Daoy (cell line): ENCODE results near the gene NECTIN4. TPM values are rescaled to one million over a fixed set of nuclear protein-coding genes. Genes with fewer than 3 reads are reported as not detected.

ENCODE experiments used
- DNase-seq: peaks from one replicate; pipeline ENCODE4 v3.0.0-alpha.2; 2015; ENCODE audit warnings: low read depth
- total RNA-seq: library from RNA; depleted of rRNA; stranded (reverse); fragments of >200 nt; shearing (Covaris generic); gene quantifications from 2 replicates; pipeline ENCODE4 v1.2.3, GENCODE V29; 2014

NECTIN4 gene
- total RNA-seq, 1 experiment from 2014 or later: 0.29 TPM

DNA sequence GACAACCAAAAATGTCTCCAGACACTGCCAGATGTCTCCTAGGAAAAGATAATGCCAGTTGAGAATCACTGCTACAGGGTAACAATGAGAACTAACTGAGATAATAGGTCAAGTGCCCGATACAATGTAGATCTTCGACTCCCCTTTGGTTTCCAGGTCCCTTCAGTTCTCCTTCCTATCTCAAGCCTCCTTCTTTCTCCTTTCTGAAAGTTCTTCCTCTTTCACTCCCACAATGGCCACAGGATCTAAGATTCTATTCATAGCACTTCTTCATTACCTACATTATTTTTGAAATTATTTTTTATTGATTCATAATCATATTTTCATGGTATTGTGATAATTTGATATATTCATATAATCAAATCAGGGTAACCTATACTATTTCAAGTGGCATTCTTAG lies 22.2 kb upstream of the NECTIN4 start:
- DNase-seq: no peak

DNA sequence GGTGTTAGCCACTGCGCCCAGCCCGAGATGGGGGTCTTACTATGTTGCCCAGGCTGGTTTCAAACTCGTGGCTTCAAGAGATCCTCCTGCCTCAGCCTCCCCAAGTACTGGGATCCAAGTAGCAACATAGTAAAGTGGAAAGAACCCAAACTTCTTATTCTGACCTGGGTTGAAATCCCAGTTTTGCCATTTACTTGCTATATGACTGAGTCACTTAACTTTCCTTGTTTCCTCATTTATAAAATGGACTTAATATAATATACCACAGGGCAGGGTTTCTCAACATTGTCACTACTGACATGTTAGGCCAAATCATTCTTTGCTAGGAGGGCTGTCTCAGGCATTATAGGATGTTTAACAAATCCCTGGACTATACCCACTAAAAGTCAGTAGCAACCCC lies 21.8 kb upstream of the NECTIN4 start:
- no peak for DNase-seq

DNA sequence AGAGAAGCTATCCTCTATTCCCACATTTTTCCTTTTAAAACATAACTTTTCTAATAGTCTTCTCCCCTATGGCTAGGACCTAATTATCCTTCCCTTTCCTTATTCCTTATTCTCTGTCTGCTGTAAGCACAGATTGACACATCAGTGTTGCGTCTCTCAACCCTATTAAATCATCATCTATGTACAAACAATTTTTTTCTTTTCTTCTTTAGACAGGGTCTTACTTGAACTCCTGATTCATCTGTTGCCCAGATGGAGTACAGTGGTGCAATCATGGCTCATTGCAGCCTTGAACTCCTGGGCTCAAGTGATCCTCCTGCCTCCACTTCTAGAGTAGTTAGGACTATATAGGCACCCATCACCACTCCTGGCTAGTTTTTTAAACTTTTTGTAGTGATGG lies 17.1 kb upstream of the NECTIN4 start:
- DNase-seq: no peak

- DNase-seq: no peak
These were observed 11.2 kb upstream of the NECTIN4 start for GRCh38 chr1:161100556-161100955.

- DNase-seq: no peak
These were observed 9.9 kb upstream of the NECTIN4 start for GRCh38 chr1:161099090-161099802.

- DNase-seq: peak; percentile 80
These were observed 9.1 kb upstream of the NECTIN4 start, which contains the start of gene KLHDC9 for GRCh38 chr1:161098210-161099068. Gene KLHDC9 (plus strand): TSS chr1:161098361. CDS start chr1:161098536, 175 bp downstream.

- DNase-seq: no peak
These were observed 7.2 kb upstream of the NECTIN4 start for GRCh38 chr1:161096530-161096929.

GRCh38 chr1:161096015-161096414 lies 6.7 kb upstream of the NECTIN4 start:
- DNase-seq: no peak

DNA sequence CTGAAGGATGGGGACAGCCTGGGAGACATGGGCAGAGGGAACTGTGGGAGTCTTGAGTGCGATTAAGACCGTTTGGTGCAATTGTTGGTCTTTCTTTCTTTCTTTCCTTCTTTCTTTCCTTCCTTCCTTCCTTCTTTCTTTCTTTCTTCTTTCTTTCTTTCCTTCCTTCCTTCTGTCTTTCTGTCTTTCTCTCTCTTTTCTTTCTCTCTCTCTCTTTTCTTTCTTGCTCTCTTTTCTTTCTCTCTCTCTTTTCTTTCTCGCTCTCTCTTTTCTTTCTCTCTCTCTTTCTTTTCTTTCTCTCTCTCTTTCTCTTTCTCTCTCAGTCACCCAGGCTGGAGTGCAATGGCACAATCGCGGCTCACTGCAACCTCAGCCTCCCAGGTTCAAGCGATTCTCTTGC lies 5.9 kb upstream of the NECTIN4 start:
- DNase-seq: no peak

GRCh38 chr1:161094481-161094880 lies 5.1 kb upstream of the NECTIN4 start:
- no peak for DNase-seq

DNA sequence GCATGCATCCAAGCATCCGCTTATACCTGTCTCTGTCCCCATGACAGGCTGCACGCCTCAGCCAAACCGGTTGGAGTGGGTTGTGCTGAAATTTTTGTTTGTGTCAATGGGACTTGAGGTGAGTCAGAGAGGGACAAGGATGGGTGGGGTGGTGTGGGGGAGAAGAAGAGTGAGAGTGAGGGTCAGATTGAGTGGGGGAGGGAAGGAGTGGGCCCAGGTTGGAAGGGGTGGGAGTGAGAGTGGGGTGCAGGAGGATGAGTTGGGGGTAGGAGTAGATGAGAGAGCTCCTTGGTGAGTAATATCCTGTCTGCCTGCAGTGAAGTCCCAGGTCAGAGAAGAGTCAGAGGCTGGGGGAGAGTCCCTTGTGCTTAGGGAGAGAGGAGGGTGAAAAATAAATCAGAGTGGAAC lies 3.3 kb upstream of the NECTIN4 start:
- DNase-seq: no peak

DNA sequence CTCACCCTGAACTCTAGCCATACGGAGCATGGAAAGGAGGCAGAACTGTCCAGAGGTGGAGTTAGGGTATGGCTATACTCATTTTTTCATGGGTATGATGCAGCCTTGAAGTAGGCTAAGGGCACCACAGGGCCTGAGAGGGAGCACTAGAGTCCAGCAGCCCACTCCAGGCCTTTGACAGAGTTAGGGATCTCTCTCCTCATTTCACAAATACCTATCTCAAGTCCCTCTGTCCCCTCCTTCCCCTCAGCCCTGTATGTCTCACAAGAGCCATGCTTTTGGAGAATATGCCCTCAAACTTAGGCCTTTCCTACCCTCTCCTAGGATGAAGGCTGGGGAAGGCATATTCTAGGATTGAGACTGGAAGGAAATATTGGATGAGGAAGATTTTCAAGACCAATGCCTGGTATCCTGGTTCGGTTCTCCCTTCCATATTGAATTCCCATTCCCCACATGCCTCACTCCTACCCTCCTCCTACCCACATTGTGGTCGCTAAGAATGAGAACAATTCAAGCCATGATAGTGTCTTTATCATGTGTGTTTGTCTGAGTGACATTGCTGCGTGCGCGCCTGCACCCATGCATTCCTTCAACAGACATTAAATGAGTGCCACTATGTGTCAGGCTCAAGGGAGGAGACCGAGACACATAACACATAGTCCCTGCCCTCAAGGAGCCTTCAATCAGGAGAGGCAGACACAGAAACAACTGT lies 2.6 kb upstream of the NECTIN4 start:
- DNase-seq: no peak

DNA sequence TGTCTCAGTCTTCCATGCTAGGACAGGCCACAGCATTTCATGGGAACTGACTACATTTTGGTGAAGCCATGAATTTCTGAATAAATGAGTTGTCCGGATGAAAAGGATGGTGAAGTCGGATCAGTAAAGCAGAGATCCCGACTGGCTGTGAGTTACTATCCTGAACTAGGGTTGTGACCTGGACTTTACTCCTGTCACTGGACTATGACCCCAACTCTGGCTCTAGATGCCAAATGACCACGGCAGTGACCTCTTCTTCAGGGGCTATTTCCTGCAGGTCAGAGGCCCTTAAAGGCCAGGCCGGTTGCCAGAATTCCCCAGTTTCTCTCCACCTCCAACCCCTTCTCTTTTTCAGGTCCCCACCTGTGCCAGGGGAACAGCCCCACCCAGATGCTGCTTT lies 1.7 kb upstream of the NECTIN4 start:
- no peak for DNase-seq

- DNase-seq: no peak
These were observed 1.3 kb upstream of the NECTIN4 start for GRCh38 chr1:161090617-161091016.

DNA sequence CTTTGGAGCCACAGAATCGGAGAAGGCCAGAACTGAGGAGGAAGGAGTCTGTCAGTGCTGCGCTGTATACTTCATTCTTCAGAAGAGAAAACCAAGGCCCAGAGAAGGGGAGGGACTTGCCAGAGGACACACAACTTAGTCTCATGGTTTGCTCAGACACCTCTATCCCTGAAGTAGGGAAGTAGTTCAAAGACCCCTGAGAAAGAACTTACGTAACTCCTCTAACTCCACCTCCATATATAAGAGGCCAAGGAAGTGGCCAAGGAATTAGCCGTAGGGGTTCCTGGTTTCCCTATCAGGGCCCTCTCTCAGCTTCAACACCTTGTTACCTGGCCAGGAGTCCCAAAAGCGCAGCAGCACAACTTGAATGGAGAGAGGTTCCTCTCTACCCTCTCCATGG lies 580 bp upstream of the NECTIN4 start:
- DNase-seq: no peak

DNA sequence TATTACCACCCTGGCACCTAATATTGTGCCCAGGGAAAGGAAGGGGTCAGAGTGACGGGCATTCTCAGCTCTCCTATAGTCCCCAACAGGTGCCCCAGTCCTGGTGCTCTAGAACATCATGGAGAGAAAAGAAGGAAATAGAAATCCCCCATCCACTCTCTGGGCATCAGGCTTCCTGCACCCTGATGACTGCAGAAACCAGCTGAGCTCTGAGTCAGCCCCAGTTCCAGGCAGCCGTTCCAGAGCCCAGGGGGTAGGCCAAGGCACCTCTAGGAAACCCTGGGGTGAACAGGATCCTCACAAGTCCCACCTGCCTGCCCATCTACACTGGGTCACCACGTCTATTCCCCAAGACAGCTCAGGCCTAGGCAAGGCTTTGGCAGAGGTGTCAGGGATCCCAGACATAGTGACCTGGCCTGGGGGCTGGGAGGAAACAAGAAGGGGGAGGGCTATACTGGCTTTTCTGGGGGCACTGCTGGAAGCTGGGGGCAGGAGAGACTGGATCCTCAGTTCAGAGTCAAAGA lies 709 bp downstream of the NECTIN4 start:
- peak; percentile 38 for DNase-seq

GRCh38 chr1:161086457-161086856 lies 2.9 kb downstream of the NECTIN4 start:
- DNase-seq: no peak

DNA sequence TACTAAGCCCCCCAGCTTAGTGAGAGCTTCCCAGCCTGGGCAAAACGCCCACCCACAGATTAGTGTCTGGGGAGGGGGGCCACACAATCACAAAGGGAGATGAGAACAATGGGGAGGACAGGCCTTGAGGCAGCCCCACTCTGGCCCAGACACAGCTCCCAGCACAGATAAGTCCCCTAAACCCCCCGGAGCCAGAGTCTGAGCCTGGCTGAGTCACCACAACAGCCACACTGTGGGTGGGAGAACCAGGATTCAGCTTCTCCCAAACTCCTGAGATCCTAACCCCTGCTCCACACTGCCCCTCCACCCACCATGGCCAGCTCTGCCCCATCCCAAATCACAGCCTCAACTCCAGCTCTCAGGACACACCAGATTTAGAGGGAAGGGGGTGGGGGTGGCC lies 4.2 kb downstream of the NECTIN4 start:
- DNase-seq: peak; percentile 67

DNA sequence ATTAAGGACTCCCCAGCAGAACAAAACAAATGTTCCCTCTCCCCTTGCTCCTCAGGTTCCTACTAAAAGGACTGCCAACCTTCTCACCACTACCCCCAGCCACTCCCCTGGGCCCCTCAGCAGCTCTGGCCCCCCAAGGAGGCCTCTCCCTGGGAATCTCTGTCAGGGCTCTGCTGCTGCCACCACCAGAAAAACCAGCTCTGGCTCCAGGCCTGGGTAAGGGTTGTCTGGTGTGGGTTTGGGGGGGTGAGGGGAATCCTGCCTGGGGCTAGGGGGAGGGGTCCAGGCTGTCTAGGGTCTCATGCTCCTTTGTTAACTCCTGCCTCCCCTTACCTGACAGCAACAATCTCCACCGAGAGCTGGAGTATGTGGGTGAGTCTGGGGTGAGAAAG lies 4.8 kb downstream of the NECTIN4 start:
- DNase-seq: no peak

GRCh38 chr1:161083748-161084596 lies 5.4 kb downstream of the NECTIN4 start:
- DNase-seq: no peak
